K562 (cell line): ENCODE data around the gene GLMN. TPM values are rescaled to one million over a fixed set of nuclear protein-coding genes. Genes with fewer than 3 reads are reported as not detected.

ENCODE experiments used
- ATAC-seq: fragments of 200-7000 bp; cut with Tn5 transposase; 3 replicates; pipeline ENCODE4 v1.9.1; 2020; ENCODE audit warnings: moderate library complexity
- BruUV-seq: library from RNA; stranded (reverse); fragments of 400-500 nt; replicated peaks from 2 replicates; lab custom pipeline; 2021; lab: Mats Ljungman, UMichigan
- CTCF ChIA-PET: fragments of 300-600 bp; formaldehyde crosslinking; extraction: SDS; loops from one replicate; lab custom pipeline; 2021; ENCODE audit warnings: low intra/inter-chr PET ratio; lab: Yijun Ruan, JAX
- POLR2A ChIA-PET: fragments of 300-600, 350-650 bp; sonication (Branson Sonifier 250); formaldehyde crosslinking; extraction: SDS; loops from one replicate; lab custom pipeline; 2021; ENCODE audit warnings: antibody characterized with exemption, inconsistent platforms; lab: Yijun Ruan, JAX
- DNase-seq, 4 experiments: peaks; one replicate each; pipeline versions ENCODE4 v3.0.0 to v3.0.0-alpha.2; 2011 to 2018; ENCODE audit warnings: low spot score in 3 of 4, mixed read lengths in 3 of 4; ENCODE audit errors: extremely low read depth in 1 of 4
- FAIRE-seq: peaks from 2 replicates; lab custom pipeline; 2011; peaks lifted over from hg19 to GRCh38; lab: Jason Lieb, UNC
- H2AFZ ChIP-seq: 2 replicates; pipeline ENCODE4 v1.6.0; 2011; ENCODE audit warnings: low read depth, low read length, control low read depth, inconsistent platforms
- H3K27ac ChIP-seq: fragments of 200-600 bp; 3 replicates; pipeline ENCODE4 v1.8.0; 2011; ENCODE audit warnings: low read depth, mild to moderate bottlenecking, control low read depth, inconsistent platforms, low read length, moderate library complexity, mixed read lengths; ENCODE audit errors: extremely low read depth
- H3K27me3 ChIP-seq, 2 experiments: fragments of 300-600 bp in 1 of 2; 2 replicates in 1 of 2; 3 replicates in 1 of 2; pipeline versions ENCODE4 v1.6.0 to v1.8.0; 2011; ENCODE audit warnings: inconsistent platforms in 2 of 2, low read length in 2 of 2, mild to moderate bottlenecking in 1 of 2, mixed read lengths in 1 of 2, moderate library complexity in 1 of 2; ENCODE audit not compliant: control insufficient read depth in 2 of 2, insufficient read depth in 2 of 2
- H3K36me3 ChIP-seq: fragments of 300-600 bp; 3 replicates; pipeline ENCODE4 v1.8.0; 2011; ENCODE audit warnings: mild to moderate bottlenecking, low read length, inconsistent platforms; ENCODE audit not compliant: control insufficient read depth, insufficient read depth
- H3K4me1 ChIP-seq, 2 experiments: fragments of 200-600 bp in 1 of 2; replicated peaks in 1 of 2; 2 replicates in 1 of 2; 3 replicates in 1 of 2; pipeline versions ENCODE4 v1.5.1 to v1.8.0; 2011; ENCODE audit warnings: inconsistent platforms in 2 of 2, low read length in 2 of 2, mild to moderate bottlenecking in 1 of 2, mixed read lengths in 1 of 2, moderate library complexity in 1 of 2; ENCODE audit not compliant: control insufficient read depth in 2 of 2, insufficient read depth in 2 of 2
- H3K4me2 ChIP-seq: 2 replicates; pipeline ENCODE4 v1.6.1; 2011; ENCODE audit warnings: low read length, control low read depth, inconsistent platforms, mixed read lengths; ENCODE audit not compliant: insufficient read depth
- H3K4me3 ChIP-seq: fragments of 200-600 bp; sonication (generic), shearing (Covaris generic); 2 replicates; pipeline ENCODE4 v1.5.1; 2016; ENCODE audit warnings: control low read depth, inconsistent platforms
- H3K79me2 ChIP-seq: fragments of 200-600 bp; 3 replicates; pipeline ENCODE4 v1.8.0; 2011; ENCODE audit warnings: low read length, inconsistent platforms; ENCODE audit not compliant: control insufficient read depth, insufficient read depth
- H3K9ac ChIP-seq, 2 experiments: 2 replicates each; pipeline versions ENCODE4 v1.6.0 to v1.6.1; 2011; ENCODE audit warnings: low read depth in 2 of 2, low read length in 2 of 2, control low read depth in 1 of 2, inconsistent platforms in 1 of 2, mild to moderate bottlenecking in 1 of 2, mixed read lengths in 1 of 2; ENCODE audit not compliant: insufficient read depth in 1 of 2
- H3K9me1 ChIP-seq: one replicate; pipeline ENCODE4 v1.6.0; 2011; ENCODE audit warnings: inconsistent platforms, mild to moderate bottlenecking, low read length, moderate library complexity; ENCODE audit not compliant: control insufficient read depth, insufficient read depth
- H3K9me3 ChIP-seq: replicated peaks from 2 replicates; pipeline ENCODE4 v1.5.1; 2011; ENCODE audit warnings: low read depth, low read length, inconsistent platforms; ENCODE audit not compliant: control insufficient read depth, insufficient read depth
- H4K20me1 ChIP-seq: replicated peaks from 2 replicates; pipeline ENCODE4 v1.6.1; 2011; ENCODE audit warnings: low read length, inconsistent platforms, mixed read lengths; ENCODE audit not compliant: control insufficient read depth, insufficient read depth
- CTBP1 ChIP-seq: fragments of 450-650 bp; IDR thresholded peaks from 2 replicates; pipeline ENCODE4 v1.6.1; 2016; ENCODE audit warnings: borderline replicate concordance
- DIDO1 ChIP-seq: fragments of 450-650 bp; IDR thresholded peaks from 2 replicates; pipeline ENCODE4 v1.6.1; 2016; ENCODE audit warnings: low read depth, missing biosample characterization, missing genetic modification characterization
- NBN ChIP-seq: fragments of 450-650 bp; IDR thresholded peaks from 2 replicates; pipeline ENCODE4 v1.6.1; 2016; ENCODE audit warnings: low read depth, mild to moderate bottlenecking
- PHTF2 ChIP-seq: fragments of 250-450 bp; sonication (Bioruptor Pico); IDR thresholded peaks from 2 replicates; pipeline ENCODE4 v1.5.0; 2021; ENCODE audit warnings: mild to moderate bottlenecking
- POLR2A ChIP-seq: fragments of 450-650 bp; conservative IDR thresholded peaks from 2 replicates; pipeline ENCODE4 v1.6.1; 2016
- RUNX1 ChIP-seq: sonication (generic); IDR thresholded peaks from 2 replicates; pipeline ENCODE4 v1.6.1; 2016; ENCODE audit warnings: antibody characterized with exemption, low read depth
- SRSF3 ChIP-seq: fragments of 200-400 bp; formaldehyde crosslinking; IDR thresholded peaks from 2 replicates; pipeline ENCODE4 v1.6.1; 2016; ENCODE audit warnings: mild to moderate bottlenecking, low read length, moderate library complexity; ENCODE audit not compliant: insufficient read depth
- ZBTB7A ChIP-seq: IDR thresholded peaks from 2 replicates; pipeline ENCODE4 v1.6.1; 2011; ENCODE audit warnings: low read depth, mild to moderate bottlenecking, low read length, moderate library complexity, borderline replicate concordance; ENCODE audit not compliant: control insufficient read depth
- ZFPM2 ChIP-seq: fragments of 250-450 bp; sonication (Bioruptor Pico); IDR thresholded peaks from 2 replicates; pipeline ENCODE4 v1.5.1; 2022; ENCODE audit warnings: mild to moderate bottlenecking
- ZNF174 ChIP-seq: fragments of 250-450 bp; sonication (Bioruptor Pico); IDR thresholded peaks from 2 replicates; pipeline ENCODE4 v1.4.0; 2020; ENCODE audit warnings: mild to moderate bottlenecking
- ZNF354B ChIP-seq: fragments of 250-450 bp; sonication (Bioruptor Pico); IDR thresholded peaks from 2 replicates; pipeline ENCODE4 v1.4.0; 2020
- ZNF561 ChIP-seq: fragments of 450-650 bp; formaldehyde crosslinking; conservative IDR thresholded peaks from 2 replicates; pipeline ENCODE4 v1.4.0; 2020; ENCODE audit warnings: mild to moderate bottlenecking, moderate library complexity
- WGBS: fragments of 100-300 bp; shearing (Covaris generic); methylation state at CpG from one replicate; pipeline ENCODE4 v1.1.6; 2016; ENCODE audit warnings: low coverage, mixed read lengths; ENCODE audit not compliant: insufficient coverage; ENCODE audit errors: missing lambda C conversion rate; 5-methylcytosine and 5-hydroxymethylcytosine counted together
- in situ Hi-C: fragments of 300-500 bp; cut with MboI; formaldehyde crosslinking; loops from 4 replicates; pipeline ENCODE4 v1.15.0; 2018; ENCODE audit warnings: inconsistent platforms, mixed read lengths
- intact Hi-C: fragments of 100-400 bp; cut with micrococcal nuclease; formaldehyde crosslinking; loops from 2 replicates; pipeline ENCODE4 v1.14.2; 2022
- polyA plus RNA-seq, 8 experiments: library from polyadenylated mRNA; depleted of rRNA in 4 of 8; stranded (reverse) in 5 of 8; unstranded in 3 of 8; fragments of >200 nt; fragmentation: Nextera tagmentation in 2 of 8; fragmentation: Illumina TruSeq in 1 of 8; extraction: Ambion mirVana in 2 of 8; extraction: Trizol in 1 of 8; gene quantifications; 2 replicates each; pipeline versions ENCODE4 v1.2.1 to v1.2.3, GENCODE V29; 2011 to 2014; ENCODE audit warnings: inconsistent platforms in 1 of 8, missing spikeins in 1 of 8
- total RNA-seq, 7 experiments: library from RNA; depleted of rRNA in 6 of 7; stranded (reverse); fragments of >200 nt in 6 of 7; fragmentation: Illumina TruSeq in 2 of 7; extraction: Trizol in 2 of 7; gene quantifications; 2 replicates each; pipeline versions ENCODE4 v1.2.1 to v1.2.3, GENCODE V29; 2011 to 2021; ENCODE audit warnings: low replicate concordance in 1 of 7
- TF ChIP-seq, protein P1 (sequence below): fragments of 450-650 bp; IDR thresholded peaks from 2 replicates; pipeline ENCODE4 v1.6.1; 2016; ENCODE audit warnings: low read depth, mild to moderate bottlenecking, moderate library complexity
- TF ChIP-seq, protein P2 (sequence below): fragments of 450-650 bp; formaldehyde crosslinking; IDR thresholded peaks from 2 replicates; pipeline ENCODE4 v1.4.0; 2020; ENCODE audit warnings: mild to moderate bottlenecking, moderate library complexity
- TF ChIP-seq, protein P3 (sequence below): sonication (generic); formaldehyde crosslinking; IDR thresholded peaks from 2 replicates; pipeline ENCODE4 v1.8.0; 2023; ENCODE audit warnings: mild to moderate bottlenecking, missing genetic modification reagents

Gene GLMN
- total and polyA plus RNA-seq, 9 of the 15 experiments (the other 6 are each of a cell fraction or from before 2014, with no cell fraction given) = 13.0 to 24.8 (median 19.0) TPM

DNA sequence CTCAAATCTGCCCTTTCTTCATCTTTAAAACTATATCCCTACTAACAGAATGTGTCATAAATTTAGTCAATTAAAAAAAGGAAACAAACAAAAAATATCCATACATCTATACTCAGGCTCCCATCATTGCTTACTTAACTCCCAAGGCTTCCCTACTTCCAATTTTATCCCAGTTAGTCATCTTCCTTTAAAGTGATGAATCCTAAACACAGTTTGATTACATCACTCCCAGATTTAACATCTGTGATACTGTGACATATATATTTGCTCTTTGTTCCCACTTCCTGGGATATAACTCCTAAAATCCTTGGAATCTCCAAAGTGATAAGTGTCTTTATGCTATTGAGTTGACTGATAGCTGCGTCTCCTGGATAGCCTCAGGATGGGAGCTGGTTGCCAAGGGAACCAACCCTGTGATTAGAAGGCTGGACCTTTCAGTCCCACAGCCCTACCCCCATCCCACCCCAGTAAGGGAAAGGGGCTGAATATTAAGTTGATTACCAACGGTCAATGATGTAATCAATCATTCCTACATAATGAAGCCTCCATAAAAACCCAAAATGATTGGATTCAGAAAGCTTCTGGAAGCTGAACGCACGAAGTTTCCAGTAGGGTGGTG, 21.6 kb downstream of the GLMN start:
- DNase-seq = no peak
- no peak for TF ChIP-seq ZNF354B
- TF ChIP-seq POLR2A = no peak
- TF ChIP-seq ZFPM2 (CRISPR knock-in tag) = no peak
- TF ChIP-seq, protein P1, sequence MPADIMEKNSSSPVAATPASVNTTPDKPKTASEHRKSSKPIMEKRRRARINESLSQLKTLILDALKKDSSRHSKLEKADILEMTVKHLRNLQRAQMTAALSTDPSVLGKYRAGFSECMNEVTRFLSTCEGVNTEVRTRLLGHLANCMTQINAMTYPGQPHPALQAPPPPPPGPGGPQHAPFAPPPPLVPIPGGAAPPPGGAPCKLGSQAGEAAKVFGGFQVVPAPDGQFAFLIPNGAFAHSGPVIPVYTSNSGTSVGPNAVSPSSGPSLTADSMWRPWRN = no peak
- no peak for TF ChIP-seq ZNF174 (CRISPR knock-in tag)
- no peak for TF ChIP-seq DIDO1 (tag)
- no peak for TF ChIP-seq PHTF2 (CRISPR knock-in tag)
- TF ChIP-seq, protein P2, sequence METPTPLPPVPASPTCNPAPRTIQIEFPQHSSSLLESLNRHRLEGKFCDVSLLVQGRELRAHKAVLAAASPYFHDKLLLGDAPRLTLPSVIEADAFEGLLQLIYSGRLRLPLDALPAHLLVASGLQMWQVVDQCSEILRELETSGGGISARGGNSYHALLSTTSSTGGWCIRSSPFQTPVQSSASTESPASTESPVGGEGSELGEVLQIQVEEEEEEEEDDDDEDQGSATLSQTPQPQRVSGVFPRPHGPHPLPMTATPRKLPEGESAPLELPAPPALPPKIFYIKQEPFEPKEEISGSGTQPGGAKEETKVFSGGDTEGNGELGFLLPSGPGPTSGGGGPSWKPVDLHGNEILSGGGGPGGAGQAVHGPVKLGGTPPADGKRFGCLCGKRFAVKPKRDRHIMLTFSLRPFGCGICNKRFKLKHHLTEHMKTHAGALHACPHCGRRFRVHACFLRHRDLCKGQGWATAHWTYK (CRISPR knock-in tag) = no peak
- no peak for TF ChIP-seq SRSF3
- no peak for TF ChIP-seq CTBP1
- TF ChIP-seq RUNX1 = no peak
- no peak for TF ChIP-seq ZNF561 (CRISPR knock-in tag)
- TF ChIP-seq, protein P3, sequence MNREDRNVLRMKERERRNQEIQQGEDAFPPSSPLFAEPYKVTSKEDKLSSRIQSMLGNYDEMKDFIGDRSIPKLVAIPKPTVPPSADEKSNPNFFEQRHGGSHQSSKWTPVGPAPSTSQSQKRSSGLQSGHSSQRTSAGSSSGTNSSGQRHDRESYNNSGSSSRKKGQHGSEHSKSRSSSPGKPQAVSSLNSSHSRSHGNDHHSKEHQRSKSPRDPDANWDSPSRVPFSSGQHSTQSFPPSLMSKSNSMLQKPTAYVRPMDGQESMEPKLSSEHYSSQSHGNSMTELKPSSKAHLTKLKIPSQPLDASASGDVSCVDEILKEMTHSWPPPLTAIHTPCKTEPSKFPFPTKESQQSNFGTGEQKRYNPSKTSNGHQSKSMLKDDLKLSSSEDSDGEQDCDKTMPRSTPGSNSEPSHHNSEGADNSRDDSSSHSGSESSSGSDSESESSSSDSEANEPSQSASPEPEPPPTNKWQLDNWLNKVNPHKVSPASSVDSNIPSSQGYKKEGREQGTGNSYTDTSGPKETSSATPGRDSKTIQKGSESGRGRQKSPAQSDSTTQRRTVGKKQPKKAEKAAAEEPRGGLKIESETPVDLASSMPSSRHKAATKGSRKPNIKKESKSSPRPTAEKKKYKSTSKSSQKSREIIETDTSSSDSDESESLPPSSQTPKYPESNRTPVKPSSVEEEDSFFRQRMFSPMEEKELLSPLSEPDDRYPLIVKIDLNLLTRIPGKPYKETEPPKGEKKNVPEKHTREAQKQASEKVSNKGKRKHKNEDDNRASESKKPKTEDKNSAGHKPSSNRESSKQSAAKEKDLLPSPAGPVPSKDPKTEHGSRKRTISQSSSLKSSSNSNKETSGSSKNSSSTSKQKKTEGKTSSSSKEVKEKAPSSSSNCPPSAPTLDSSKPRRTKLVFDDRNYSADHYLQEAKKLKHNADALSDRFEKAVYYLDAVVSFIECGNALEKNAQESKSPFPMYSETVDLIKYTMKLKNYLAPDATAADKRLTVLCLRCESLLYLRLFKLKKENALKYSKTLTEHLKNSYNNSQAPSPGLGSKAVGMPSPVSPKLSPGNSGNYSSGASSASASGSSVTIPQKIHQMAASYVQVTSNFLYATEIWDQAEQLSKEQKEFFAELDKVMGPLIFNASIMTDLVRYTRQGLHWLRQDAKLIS (CRISPR knock-in tag) = no peak
- TF ChIP-seq ZBTB7A = no peak
- no peak for TF ChIP-seq NBN
- TF ChIP-seq, all 486 proteins: peak for 0
- intact Hi-C loops = no loop called here
- H3K79me2 ChIP-seq = no peaks in the 10 kb centered on the region
- in situ Hi-C loops = no loop called here
- no peaks in the 10 kb centered on the region for H3K9me3 ChIP-seq
- no peaks in the 10 kb centered on the region for H3K27me3 ChIP-seq
- no TSS peak for BruUV-seq
- H2AFZ ChIP-seq = no peak overlapping the region
- no peaks in the 10 kb centered on the region for H4K20me1 ChIP-seq
- H3K4me1 ChIP-seq = no peaks in the 10 kb centered on the region
- ChIA-PET POLR2A (no interaction called here), CTCF (no interaction called here)
- WGBS = 91% methylated on average over 4 of the region's 4 CpGs
- ATAC-seq (no peak), FAIRE-seq (no peak)
- no peak overlapping the region for H3K4me2 ChIP-seq
- H3K4me3 ChIP-seq = no peak overlapping the region
- H3K36me3 ChIP-seq = peaks cover 41% of the 10 kb centered on the region
- no peak overlapping the region for H3K27ac ChIP-seq
- H3K9ac ChIP-seq = no peak overlapping the region
- H3K9me1 ChIP-seq = no peaks in the 10 kb centered on the region
